Right forelimb (tissue), 1 donor: ENCODE results near the gene CIDEA.
"Not testable (repeated sequence)": the region's sequence is repeated elsewhere in the genome, so short reads cannot be mapped to it uniquely, and the experiment has no call there.

Source experiments
- DNase-seq: peaks from one replicate; pipeline ENCODE4 v3.0.0-alpha.2; 2018

The CIDEA gene, protein sequence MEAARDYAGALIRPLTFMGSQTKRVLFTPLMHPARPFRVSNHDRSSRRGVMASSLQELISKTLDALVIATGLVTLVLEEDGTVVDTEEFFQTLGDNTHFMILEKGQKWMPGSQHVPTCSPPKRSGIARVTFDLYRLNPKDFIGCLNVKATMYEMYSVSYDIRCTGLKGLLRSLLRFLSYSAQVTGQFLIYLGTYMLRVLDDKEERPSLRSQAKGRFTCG

DNA sequence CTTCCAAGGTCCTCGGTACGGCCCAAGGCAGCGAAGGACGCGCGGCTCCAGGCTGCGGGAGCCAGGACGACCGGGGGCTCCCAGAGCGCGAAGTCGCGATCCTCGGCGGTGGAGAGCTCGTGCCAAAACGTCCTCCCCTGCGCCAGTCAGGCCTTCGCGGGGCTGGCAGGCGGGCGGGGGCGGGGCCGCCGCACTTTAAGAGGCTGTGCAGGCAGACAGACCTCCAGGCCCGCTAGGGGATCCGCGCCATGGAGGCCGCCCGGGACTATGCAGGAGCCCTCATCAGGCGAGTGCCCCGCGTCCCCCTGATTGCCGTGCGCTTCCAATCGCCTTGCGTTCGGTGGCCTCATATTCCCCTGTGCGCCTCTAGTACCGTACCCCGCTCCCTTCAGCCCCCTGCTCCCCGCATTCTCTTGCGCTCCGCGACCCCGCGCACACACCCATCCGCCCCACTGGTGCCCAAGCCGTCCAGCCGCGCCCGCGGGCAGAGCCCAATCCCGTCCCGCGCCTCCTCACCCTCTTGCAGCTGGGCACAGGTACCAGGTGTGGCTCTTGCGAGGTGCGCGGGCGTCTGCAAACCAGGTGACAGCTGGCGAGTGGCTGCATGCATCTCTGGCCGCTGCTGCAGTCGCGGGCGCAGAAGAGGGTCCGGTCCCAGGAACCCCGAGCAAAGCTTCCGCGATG is at the start of gene CIDEA:
CIDEA (plus strand) TSS at position 226 of the 684 bp plus-strand sequence; CDS start at position 249, 23 bp downstream.
- DNase-seq, result no peak

DNA sequence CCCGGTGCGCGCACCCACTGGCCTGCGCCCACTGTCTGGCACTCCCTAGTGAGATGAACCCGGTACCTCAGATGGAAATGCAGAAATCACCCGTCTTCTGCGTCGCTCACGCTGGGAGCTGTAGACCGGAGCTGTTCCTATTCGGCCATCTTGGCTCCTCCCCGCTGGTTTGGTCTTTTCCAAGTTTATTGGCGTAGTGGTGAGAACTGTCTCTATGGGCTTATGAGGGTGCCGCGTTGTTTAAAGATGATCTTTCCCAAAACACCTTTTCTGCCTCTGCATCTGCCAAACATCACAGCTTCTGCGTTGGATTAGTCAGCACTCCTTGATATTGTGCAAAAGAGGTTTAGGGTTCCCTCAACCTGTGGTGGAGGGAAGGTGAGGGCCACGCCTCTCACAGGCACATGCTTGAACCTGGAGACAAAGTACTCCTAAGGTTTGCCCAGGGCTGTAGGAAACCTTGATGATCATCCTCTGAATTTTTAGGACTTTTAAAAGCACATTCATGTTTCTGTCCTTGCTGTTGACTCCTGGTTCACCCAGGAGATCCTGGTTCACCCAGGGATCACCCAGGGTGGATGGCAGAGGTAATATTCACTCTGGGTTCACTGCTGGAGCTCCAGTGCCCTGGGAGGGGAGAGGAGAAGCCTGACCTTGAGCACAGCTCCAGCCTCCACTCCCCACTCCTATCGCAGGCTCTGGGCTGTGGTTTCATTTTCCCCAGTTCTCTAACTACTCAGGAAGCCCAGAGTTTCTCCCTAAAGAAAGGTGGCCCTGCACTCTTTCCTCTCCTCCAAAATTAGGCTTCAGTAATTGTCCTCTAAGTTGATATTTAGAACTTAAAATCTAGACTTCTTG is 45.6 kb upstream of the CIDEA start:
- DNase-seq, result not testable (repeated sequence)

DNA sequence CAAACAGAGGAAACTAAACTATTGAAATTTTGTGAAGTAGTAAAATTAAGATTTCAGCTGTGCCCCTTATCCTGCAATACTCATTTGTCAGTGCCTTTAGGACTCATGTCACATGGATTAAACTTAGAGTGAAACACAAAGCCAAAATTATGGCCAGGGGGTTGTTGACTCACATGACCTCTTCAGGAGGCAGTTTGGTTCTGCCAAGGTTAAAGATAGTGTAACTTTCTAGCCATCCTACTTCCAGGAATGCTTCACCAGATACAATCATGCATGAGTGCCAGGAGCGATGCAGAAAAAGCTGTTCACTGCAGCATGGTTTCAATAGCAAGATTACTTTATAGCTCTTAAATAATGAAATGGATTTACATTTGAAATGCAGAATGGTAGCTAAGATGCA is 41.9 kb upstream of the CIDEA start:
- DNase-seq, result not testable (repeated sequence)

DNA sequence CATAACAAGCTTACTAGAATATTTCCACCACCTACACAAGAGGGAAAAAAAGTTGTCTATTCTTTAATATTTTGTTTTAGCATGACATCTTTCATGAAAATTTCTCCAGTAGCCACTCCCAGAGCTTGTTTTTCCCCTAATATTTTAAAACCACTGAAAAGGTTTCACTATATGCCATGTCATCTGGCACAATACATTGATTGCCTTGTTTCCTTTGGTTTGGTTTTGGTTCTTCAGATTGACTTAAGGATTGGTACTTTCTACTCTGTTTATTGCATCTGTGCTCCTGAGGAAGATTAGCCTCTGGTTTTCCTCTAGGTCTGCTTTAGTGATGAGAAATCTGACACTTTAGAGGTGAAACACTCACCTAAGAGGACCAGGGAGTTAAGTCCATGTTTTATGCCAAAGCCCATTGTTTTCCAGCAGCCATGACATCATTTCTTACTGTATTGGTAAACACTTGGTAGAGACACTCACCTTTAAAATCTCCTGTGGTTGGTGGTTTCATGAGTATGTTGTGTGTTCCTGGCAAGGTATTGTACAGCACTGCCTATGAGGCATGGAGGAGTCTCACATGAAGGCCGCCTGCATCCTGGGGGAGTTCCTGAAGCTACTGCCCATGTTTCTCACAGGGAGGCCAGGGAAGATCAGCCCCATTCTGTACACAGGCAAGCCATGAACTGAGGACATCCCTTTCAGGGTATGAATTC is 39.7 kb upstream of the CIDEA start:
- DNase-seq, result not testable (repeated sequence)

DNA sequence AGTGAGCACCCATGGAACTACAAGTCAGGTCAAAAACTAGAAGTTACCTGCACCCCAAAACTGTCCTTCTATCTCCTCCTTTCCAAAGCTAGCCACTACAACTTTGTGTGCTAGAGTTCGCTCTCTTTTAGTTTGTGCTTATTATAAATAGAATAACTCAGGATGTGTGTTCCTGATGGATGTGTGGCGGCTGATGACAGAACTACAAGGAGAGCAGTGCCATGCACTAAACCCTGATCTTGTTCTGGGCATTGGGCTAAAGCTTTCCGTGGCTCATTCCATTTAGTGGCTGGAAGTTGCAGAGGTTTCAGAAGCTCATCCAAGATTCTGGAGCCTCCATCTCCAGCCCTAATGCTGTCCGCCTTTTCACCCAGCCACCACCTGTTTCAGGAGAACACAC is 37.7 kb upstream of the CIDEA start:
- not testable (repeated sequence) for DNase-seq

DNA sequence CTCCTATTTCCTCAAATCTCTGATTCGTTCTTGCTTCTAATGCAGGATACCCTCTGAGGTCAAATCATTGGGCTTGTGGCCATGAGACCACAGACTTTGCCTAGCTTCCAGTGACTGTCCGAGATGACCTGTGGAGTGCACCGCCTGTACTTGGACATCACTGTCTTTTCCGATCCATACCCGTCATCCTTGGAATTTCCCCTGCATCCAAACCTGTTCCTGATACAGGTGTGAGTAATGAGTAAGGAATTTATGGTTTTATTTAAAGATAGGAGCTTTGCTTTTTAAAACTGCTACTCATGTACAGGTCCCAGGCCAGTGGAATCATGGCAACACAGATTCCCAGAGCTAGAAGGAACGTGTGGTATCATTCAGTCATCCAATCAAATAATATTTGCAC is 35.6 kb upstream of the CIDEA start:
- not testable (repeated sequence) for DNase-seq

DNA sequence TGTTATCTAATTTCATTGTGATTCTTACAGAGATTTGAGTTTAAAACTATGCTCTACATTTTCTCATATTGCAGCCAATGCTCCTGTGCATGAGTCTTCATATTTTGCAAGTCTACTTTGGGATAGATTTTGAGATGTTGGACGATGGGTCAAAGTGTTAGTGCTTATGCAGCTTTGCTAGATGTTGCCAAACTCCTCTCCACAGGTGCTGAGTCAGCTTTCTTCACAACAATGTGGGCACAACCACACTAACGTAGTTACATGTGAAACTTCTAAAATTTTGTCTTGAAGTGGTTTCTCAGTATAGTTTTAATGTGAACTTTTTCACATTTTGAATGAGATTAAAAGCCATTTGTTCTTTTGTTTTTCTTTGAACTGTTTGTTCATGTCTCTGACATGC is 32.1 kb upstream of the CIDEA start:
- DNase-seq, result not testable (repeated sequence)

DNA sequence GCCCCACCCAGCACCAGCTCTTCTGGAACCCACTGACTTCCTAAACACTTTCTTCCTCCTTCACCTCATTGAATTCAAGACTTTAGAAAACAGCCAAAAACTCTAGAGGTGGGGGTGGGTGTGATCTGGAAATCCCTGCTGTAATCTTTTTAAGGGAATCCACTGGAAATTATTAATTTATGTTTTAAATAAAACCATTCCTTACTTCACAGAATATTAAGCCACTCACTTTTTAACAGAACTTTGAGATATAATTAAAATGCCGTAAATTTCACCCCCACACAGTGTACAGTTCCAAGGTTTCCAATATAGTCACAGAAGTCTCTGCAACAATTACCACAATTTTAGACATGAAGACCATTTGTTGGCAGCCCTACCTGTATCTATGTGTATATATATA is 30.8 kb upstream of the CIDEA start:
- DNase-seq, result not testable (repeated sequence)

DNA sequence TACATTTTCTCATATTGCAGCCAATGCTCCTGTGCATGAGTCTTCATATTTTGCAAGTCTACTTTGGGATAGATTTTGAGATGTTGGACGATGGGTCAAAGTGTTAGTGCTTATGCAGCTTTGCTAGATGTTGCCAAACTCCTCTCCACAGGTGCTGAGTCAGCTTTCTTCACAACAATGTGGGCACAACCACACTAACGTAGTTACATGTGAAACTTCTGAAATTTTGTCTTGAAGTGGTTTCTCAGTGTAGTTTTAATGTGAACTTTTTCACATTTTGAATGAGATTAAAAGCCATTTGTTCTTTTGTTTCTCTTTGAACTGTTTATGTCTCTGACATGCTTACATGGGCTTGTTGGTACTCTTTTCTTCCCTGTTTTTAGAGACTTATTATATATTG is 27.4 kb upstream of the CIDEA start:
- not testable (repeated sequence) for DNase-seq

DNA sequence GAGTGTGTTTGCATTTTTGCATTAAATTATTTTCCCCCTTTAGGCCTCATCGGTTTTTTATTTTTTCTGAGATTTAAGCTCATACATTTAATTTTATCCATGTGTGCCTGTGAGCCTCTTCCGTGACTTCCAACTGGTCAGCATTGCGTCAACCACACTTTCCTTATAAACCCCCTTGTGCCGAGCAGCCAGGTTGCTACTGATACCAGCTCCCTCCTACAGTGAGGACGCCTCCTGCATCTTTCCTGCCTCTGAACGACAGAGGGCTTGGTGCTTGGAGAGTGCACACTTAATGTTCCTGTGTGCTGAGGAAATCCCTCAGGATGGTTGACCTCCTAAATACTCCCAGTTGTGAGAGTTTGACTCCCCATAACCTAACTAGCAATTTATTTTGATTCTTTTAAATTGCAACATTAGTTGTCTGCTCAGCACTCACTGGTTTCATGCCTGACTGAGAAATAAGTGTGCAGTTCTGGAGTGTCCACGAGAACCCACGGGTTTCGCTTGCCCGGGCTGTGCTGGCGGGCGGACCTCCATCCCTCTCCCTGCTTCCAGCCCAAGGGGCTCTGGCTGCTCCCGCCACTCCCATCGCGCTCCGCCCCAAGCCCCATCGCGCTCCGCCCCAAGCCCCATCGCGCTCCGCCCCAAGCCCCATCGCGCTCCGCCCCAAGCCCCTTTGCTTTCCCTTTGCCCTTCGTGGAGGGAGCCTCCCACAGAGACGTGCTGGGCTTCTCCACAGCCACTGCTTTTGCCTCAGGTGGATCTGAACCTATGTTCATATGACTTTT is 26.6 kb upstream of the CIDEA start:
- not testable (repeated sequence) for DNase-seq

DNA sequence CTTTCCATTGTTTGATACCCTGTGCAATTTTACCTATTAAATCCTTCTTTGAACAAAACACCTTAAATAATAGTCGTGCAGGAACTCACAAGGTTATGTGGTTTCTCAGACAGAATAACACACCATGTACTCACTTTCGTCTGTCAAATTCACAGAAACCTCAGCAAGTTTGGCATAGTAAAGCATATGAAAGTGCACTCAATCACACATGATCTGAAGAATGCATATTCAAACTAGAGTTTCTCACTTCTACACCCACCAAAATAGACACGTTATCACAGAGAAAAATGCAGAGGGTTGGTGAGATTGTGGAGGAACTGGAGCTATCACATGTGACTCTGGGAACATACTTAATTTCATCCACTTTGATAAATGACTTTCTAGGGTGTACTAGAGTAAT is 25.9 kb upstream of the CIDEA start:
- DNase-seq, result not testable (repeated sequence)

DNA sequence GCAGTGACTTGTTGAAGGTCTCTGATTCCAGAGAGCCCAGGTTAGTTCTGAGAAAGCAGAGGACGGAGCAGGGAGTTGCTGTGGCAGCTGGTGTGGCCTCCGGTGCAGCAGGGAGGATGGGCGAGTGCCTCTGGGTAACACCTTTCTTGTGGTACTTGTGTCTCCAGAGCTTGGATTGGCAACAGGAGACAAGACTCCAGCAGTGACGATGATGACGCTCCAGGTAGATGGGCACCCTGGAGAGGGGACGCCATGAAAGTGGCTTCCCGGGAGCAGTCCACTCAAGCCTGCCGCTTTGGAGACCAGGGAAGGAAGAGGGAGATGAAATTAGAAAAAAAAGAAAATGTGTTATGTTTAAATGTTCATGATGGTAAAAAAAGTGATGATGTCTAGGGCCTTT is 23.6 kb upstream of the CIDEA start:
- not testable (repeated sequence) for DNase-seq

DNA sequence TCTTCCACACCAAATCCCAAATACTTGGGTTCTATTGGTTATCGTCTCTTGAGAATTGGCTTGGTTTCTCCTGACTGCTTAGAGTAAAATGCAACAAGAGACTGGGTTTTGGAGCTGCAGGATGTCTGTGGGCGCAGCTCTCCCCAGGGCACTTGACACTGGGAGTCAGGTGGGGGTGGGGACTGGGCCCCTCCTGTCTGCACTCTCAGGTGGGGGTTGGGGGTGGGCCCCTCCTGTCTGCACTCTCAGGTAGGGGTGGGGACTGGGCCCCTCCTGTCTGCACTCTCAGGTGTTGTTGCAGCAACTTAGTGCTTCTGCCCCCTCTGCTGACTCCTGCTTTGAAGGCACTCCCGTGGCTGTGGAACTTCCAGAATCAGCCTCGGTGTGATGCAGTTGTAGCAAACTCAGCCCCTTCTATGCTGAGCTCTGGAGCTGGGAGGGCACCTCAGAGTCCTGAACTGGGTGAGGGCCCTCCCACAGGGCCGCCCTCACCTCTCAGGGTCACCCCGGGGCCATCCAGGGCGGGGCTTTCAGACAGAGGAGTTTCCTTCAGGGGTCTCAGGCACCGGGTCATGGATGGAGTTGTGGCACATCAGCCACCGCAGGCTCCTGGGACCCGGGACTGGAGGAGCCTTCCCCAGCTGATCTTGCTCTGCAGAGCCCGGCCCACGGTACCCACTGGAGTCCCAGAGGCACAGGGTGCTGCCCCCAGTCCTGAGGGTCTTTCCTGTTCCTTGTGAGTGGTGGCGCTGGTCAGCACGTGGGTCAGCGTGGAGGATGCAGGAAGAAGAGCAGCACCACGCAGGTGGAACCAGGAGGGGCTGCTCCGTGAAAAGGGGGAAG is 22.9 kb upstream of the CIDEA start:
- no peak for DNase-seq

DNA sequence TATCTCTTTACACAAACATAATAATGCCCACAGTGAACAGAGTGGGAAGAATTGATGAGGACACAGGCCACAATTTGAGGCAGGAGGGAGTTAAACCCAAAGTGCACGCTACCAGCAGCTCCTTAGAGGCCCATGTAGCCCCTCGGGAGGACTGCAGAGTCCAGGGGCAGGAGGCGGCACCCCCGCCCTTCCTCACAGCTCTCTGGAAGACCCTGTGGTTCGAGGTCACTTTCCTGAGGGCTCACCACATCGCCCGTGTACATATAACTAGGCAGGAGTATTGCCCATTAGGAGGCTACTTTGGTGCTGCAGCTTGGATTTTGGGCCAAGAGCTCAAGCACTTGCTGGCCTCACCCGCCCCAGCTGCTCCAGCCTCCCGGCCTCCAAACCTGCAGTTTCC is 22.2 kb upstream of the CIDEA start:
- no peak for DNase-seq

DNA sequence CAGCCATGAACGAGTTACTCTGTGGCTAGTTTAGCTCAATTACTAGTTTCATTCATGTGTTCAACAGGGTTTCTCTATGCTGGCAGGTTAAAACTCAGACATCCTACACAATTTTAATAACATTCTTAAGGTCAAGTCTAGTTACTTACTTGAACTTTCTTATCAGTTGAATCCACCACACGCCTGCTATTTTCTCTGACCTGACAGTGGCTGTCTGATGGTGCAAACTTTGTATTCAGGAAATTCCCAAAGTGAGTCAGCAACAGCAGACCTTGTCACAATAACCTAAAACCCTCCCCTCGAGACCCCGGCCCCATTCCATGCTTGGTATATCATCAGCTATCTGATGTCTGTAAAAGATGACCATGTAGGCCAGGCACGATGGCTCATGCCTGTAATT is 20.8 kb upstream of the CIDEA start:
- no peak for DNase-seq

DNA sequence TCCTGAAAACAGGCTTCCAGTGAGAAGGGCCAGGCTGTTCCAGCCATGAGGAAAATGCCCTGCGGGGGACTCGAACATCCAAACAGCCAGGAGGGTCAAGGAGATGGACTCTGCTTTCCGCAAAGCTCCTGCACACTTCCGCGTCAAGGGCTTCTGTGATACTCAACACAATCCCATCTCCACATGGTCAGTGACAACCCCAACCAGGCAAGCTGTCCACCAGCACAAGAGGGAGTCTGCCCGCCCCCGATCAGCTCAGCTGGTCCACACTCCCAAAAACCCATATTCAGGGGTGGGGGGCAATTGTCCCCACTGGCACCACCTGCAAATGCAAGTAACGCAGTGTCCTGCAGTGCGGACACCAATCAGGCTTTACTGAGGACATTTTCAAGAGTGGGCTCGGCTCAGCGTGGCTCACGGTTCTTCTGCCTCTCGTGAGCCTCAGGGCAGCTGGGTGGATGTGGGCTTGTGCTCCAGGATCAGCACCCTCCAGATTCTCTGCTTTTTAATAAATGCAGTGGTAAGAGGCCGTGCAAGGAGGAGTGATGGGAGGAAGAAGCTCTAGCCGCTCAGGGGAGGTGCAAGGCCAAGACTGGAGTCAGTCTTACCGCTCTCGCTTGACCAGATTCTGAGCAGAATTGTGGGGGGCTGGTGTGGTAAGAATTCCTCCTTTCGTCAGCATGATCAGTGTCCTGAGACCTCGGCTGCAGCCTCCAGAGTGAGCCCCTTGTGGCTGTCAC is 19.5 kb upstream of the CIDEA start:
- no peak for DNase-seq

DNA sequence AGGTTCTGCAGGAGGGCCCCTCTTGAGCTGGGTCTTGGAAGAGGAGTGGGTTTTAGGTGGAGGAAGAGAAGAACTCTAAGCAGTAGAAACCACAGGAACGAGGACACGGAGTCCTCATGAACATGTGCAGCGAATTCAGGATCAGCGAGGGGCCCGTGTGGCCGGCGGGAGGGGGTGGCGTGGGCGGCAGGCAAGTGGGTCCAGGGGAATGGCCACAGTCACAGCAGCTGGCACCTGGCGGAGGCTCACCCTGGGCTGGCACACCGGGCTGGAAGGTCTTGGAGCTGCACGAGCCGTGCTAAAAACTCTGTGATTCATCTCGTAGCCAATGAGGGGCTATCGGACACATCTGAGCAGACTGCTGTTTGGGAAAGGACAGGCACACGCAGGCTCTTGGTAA is 18.0 kb upstream of the CIDEA start:
- no peak for DNase-seq

DNA sequence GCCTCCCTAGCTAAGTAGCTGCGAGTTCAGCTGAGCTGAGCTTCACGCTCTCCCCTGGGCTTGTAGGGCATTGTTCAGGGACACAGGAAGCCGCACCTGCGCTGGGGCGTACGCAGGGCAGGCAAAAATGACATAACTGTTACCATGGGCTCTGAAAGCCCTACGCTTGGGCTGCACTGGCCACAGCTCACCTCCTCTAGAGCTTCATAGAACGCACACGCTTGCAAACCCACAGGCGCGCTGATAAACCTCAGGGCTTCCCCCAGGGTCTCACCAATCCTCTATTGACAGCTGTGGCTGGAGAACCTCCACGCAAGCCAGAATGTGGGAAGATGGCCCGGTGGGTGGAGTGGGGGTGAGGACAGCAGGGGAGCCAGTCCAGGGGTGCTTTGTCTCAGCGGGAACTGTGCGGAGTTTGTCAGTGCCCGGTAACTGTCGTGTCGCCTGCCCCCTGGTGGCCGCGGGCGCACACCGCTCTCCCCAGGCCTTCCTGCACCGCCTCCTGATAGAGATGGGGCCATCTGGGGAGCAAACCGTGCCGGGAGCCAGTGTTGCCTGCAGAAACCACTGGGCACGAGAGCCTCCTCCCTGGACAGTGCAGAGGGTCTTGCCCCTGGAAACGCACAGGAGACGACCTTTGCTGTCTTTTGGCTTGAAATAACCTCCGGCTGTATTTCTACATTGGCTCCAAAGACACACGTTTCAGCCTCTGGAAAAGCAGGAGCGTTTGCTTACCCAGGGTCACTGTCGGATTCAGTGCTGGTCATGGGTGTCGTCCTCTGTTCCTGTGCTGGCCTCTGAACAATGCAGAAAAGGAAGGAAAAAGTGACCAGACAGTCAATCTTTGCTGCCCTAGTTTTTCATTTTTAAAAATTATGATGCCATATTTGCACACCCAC is 17.0 kb upstream of the CIDEA start:
- DNase-seq, result peak; percentile 88

DNA sequence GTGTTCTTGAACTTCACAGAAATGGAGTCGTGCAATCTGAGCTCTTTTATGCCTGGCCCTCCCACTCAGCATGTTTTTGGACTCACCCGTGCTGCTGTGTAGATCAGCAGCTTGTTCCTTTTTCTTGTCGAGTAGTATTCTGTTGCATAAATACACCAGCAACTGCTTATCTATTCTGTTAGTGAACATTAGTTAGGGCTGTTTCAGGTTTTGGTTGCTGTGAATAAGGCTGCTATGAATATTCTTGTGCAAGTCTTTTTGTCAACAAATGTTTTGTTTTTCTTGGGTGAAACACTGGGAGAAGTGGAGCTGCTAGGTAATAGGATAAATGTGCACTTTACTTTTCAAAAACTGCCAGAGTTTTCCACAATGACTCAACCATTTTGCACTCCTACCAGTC is 15.3 kb upstream of the CIDEA start:
- no peak for DNase-seq
